HG03354 (cell line): ENCODE data around the gene RBM23.

ENCODE experiments used
- ATAC-seq: cut with Tn5 transposase; IDR thresholded peaks from one replicate; pipeline ENCODE4 v1.9.1; 2021; ENCODE audit warnings: mild to moderate bottlenecking; ENCODE audit not compliant: unreplicated experiment, poor library complexity, severe bottlenecking

RBM23 gene

GRCh38 chr14:22888662-22889061, 30.3 kb downstream of the RBM23 start:
- ATAC-seq = no peak

- peak; percentile 56 for ATAC-seq
Observed at GRCh38 chr14:22887990-22888378, 31.0 kb downstream of the RBM23 start.

- peak; percentile 44 for ATAC-seq
Observed at GRCh38 chr14:22887260-22887989, 31.5 kb downstream of the RBM23 start.

- ATAC-seq = peak; percentile 54
Observed at GRCh38 chr14:22886500-22887259, 32.3 kb downstream of the RBM23 start.

DNA sequence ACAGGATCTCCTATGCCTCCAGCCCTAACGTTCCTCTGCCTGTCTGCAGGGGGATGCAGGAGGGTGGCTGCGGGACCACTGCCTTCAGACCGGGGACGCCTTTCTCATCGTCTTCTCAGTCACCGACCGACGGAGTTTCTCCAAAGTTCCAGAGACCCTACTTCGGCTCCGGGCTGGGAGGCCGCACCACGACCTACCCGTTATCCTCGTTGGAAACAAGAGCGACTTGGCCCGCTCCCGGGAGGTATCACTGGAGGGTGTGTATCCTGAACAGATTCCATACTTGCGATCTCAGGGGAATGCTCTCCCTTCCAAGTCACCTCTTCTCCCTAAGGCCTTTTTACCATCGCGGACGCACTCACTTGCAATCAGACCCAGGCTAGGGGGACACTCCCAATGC, 33.0 kb downstream of the RBM23 start:
- no peak for ATAC-seq

DNA sequence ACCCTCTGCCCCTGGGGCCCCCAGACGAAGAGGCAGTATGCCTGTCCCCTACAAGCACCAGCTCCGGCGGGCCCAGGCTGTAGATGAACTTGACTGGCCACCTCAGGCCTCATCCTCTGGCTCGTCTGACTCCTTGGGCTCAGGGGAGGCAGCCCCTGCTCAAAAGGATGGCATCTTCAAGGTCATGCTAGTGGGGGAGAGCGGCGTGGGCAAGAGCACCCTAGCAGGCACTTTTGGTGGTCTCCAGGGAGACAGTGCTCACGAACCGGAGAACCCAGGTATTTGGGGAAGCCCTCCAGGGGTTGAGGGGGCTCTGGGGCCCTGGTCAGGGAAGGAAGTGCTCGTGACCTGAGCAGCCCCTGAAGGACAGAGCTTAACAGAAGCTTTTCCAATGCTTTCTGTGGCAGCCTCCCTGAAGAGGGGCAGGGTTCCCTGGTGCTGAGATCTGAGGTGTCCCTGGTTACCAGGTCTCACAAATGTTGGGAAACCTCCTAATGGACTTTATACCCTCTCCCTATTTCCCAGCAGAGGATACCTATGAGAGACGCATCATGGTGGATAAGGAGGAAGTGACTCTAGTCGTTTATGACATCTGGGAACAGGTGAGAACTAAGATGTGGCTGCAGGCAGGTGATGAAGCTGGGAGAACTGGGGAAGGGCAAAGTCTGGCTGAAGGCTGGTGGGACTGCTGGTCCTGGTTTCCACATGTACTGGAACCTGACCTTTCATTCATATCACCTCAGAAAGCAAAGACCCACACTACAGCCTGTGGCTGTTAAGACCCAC, 34.0 kb downstream of the RBM23 start:
- ATAC-seq = no peak

DNA sequence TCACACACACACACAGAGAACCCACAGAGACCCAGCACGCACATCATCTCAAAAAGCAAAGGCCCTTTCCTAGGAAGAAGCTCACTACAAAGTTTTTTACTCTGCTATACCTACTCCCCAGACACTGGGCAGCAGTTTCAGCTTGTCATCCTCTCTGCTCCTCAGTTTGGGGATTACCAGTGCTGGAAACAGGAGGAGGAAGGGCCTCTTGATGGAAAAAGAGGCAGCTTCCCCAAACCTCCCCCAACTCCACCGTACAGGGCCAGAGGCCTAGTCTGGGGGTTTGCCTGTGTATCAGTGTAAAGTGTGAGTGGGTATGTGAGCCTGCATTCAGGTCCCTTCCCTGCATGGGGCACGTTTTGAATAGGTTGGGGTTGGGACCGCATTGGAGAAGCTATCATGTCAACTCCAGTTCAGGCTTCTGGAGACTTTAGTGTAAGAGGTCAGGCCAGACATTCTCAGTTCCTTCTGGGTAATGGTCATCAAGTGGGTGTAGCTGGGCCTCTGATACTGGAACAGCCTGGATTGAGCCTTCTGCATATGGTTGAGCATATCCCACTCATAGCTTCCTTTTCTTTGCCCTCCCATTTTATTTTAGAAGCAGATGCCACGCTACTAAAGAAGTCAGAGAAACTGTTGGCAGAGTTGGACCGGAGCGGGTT, 34.7 kb downstream of the RBM23 start:
- no peak for ATAC-seq

- ATAC-seq = no peak
Observed at GRCh38 chr14:22883173-22883976, 35.6 kb downstream of the RBM23 start, which contains the start of gene REM2. TSS of gene REM2 (plus strand) at chr14:22883222. CDS start at chr14:22883288, 66 bp downstream.

GRCh38 chr14:22882529-22883172, 36.3 kb downstream of the RBM23 start:
- no peak for ATAC-seq

- ATAC-seq = no peak
Observed at GRCh38 chr14:22882064-22882463, 36.9 kb downstream of the RBM23 start.

DNA sequence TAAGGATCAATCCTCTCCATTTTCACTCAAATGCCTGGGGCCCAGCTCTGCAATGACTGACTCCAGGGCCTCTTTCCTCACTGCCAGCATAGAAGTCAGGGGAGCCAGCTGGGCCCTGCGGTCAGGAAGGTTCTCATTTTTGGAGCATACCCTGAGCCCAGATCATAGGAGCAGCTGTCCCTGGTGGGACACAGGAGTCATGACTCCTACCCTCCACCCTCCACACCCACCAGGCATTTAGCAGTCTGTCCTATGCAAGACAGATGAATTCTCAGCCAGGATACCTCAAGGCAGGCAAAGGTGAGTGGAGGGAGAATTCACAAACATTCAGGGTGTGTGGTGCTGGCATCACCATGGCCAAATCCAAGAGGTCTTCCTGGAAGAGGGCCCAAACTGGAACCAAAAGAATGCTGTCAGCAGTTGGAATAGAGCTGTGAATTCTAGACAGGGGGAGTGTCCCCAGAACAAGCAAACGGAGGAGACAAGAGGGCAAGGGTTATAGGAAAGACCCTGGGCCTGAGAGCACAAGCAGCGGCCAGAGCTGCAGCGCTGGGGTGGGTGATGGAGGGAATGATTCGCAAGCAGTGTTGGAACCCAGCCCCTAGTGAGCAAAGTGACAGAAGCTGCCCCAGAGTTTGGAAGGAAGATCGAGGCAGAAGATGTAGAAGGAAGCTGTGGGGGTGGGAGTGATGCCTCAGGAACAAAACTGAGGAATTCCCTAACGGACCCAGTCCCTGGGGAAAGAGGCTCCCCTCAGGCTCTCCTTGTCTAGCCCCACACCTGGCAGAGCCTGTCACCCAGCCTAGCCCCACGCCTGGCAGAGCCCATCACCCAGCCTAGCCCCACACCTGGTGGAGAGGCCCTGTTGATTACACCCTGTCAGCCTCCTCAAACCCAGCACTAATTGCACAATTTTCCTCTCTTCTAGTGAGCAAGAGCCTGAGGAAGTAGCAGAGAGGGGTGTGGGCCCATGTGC, 40.4 kb downstream of the RBM23 start:
- ATAC-seq = no peak

DNA sequence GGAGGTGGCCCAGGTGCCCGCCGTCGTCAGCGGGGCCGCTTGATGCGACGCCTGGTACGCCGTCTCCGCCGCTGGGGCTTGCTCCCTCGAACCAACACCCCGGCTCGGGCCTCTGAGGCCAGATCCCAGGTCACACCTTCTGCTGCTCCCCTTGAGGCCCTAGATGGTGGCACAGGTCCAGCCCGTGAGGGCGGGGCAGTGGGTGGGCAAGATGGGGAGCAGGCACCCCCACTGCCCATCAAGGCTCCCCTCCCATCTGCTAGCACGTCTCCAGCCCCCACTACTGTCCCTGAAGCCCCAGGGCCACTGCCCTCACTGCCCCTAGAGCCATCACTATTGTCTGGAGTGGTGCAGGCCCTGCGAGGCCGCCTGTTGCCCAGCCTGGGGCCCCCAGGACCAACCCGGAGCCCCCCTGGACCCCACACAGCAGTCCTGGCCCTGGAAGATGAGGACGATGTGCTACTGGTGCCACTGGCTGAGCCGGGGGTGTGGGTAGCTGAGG, 41.9 kb downstream of the RBM23 start:
- no peak for ATAC-seq

DNA sequence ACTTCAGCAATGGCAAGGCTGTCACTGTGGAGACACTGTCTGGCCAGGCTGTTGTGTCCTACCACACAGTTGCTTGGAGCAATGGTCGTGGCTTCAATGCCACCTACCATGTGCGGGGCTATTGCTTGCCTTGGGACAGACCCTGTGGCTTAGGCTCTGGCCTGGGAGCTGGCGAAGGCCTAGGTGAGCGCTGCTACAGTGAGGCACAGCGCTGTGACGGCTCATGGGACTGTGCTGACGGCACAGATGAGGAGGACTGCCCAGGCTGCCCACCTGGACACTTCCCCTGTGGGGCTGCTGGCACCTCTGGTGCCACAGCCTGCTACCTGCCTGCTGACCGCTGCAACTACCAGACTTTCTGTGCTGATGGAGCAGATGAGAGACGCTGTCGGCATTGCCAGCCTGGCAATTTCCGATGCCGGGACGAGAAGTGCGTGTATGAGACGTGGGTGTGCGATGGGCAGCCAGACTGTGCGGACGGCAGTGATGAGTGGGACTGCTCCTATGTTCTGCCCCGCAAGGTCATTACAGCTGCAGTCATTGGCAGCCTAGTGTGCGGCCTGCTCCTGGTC, 43.1 kb downstream of the RBM23 start:
- no peak for ATAC-seq

DNA sequence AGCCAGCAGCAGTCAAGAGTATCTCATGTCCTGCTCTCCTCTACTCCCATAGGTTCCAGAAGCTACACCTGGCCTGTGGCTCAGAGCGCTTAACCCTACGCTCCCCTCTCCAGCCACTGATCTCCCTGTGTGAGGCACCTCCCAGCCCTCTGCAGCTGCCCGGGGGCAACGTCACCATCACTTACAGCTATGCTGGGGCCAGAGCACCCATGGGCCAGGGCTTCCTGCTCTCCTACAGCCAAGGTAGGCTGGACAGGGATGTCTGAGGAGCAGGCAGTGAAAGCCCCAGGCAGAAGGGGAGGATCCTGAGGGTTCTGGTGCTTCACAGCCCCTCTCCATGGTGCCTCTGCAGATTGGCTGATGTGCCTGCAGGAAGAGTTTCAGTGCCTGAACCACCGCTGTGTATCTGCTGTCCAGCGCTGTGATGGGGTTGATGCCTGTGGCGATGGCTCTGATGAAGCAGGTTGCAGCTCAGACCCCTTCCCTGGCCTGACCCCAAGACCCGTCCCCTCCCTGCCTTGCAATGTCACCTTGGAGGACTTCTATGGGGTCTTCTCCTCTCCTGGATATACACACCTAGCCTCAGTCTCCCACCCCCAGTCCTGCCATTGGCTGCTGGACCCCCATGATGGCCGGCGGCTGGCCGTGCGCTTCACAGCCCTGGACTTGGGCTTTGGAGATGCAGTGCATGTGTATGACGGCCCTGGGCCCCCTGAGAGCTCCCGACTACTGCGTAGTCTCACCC, 43.8 kb downstream of the RBM23 start:
- ATAC-seq = no peak

DNA sequence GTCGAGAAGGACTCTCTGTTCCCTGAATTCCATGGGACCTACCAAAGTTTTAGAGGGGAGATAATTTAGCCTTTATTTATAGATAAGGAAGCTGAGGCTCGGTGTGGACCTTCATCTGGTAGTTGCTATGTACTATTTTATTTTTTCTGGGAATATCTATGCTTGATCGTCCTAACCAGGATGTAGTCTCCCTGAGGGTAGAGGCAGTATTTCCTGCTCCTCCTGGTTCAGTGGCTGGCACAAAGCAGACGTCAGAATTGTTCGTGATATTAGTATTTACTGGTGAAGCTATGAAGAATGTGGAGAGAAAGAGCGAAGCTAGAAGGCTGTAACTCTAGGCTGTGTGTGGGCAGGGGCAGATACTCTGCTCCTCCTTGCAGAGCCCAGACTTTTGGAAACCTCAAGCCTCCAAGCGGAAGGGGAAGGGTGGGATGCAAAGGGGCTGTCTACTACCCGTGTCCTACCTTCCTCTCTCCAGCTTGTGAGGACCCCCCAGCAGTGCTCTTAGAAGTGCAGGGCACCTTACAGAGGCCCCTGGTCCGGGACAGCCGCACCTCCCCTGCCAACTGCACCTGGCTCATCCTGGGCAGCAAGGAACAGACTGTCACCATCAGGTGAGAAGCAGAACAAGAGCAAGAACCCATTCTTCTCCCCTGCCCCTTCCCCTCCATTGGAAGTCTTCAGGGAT, 46.0 kb downstream of the RBM23 start:
- ATAC-seq = no peak
